GM19372 (cell line): ENCODE results near the gene ELL2.
"Not testable (repeated sequence)": the region's sequence is repeated elsewhere in the genome, so short reads cannot be mapped to it uniquely, and the experiment has no call there.

ENCODE experiments used
- ATAC-seq: cut with Tn5 transposase; IDR thresholded peaks from one replicate; pipeline ENCODE4 v1.9.1; 2021; ENCODE audit warnings: mild to moderate bottlenecking, low read depth, moderate library complexity; ENCODE audit not compliant: unreplicated experiment

The ELL2 gene

GRCh38 chr5:95935553-95936100 is 26.0 kb downstream of the ELL2 start:
- no peak for ATAC-seq

DNA sequence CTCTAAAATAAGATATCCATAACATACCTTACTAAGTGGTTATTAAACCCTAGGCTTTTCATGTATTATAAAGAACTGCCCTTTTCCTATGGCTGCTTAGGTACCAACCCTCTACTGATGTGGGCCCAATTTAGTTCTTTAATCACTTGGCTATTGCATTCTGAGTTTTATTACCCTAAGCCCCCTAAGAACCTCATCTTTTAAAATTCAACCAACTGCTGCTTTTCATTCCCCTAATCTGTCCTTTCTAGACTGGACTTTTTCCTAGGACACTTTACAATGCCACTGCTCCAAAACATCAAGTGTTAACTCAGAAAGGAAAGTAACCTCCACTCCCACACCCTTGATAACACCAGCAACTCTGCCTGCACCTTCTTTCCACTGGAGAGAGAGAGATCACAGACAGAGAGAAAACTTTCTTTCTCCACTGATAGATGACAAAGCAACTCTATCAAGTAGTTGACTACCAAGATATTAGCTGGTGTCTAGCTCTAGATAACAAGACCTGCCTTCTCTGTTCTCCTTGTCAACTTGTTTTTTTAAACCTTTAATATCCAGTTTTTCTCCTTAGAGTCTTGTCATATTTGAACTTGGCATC is 27.3 kb downstream of the ELL2 start:
- peak; percentile 47 for ATAC-seq

DNA sequence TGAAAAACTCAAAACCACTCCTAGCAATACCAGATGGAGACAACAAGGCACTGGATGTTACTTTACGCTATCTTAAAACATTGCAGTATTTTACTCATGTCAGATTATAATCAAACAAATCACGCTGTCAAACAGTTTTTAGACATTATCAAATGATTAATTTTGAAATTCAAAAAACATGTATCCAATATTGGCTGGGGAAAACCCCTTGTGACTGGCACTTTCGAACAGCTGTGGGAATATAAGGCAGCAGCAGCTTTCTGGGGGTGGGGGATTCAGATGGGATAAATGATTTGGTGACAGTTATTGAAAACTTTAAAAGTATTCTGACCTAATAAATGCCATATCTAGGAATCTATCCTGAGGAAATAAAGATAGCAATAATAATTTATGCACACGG is 28.7 kb downstream of the ELL2 start:
- no peak for ATAC-seq

DNA sequence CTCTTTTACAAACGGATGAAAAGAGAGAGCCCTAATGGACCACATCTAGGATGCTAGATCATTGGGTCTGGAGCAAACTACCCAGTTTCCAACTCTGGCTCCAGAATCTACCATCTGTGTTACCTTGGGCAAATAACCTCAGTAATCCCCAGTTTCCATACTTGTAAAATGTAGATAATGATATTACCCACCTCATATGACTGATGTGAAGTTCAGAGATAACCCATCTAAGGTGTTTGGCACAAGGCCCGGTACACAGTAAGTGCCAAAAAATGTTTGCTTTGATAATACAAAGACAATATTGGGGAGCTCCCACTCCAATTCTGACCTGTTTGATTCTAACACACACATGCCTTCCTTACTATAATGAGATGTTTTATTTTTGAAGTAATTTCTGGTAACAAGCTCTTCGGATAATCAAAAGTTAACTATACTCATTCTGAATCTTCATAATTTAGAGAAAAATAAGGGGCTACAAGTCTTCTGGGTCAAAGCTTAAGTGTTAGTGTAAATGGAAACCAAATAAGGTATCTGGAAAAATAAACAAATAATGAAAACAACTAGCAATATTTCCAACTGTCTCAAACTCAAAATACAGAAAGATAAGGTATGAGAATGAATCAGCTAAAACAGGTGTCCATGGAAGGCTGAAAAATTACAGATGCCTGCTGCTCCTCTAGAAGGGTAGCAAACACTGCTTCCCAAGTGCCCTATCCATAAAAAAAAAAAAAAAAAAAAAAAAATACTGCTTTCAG is 30.4 kb downstream of the ELL2 start:
- ATAC-seq, result no peak

GRCh38 chr5:95930141-95930930 is 31.3 kb downstream of the ELL2 start:
- no peak for ATAC-seq

DNA sequence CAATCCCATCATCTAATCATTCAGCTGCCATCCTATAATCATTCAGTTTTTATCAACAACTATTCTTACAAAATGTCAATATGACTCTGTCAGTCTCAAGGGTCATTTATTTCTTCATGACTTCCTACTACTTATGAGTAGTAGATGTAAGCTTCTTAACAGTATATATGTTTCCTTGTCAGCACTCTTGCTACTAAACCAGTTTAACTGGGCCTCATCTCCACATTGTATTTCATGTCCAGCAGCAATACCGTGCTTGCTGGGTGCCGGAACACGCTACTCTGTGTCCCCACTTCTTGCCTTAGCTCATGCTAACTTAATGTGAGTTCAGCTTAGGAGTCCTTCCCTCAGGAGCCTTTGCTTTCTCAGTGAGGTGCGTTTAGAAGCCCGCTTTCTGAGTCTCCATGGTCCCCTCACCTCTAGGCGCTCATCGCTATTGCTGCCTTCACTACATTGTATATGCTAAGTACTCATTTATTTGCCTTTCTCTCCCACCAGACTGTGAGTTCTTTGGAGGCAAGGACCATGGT is 32.9 kb downstream of the ELL2 start:
- no peak for ATAC-seq

DNA sequence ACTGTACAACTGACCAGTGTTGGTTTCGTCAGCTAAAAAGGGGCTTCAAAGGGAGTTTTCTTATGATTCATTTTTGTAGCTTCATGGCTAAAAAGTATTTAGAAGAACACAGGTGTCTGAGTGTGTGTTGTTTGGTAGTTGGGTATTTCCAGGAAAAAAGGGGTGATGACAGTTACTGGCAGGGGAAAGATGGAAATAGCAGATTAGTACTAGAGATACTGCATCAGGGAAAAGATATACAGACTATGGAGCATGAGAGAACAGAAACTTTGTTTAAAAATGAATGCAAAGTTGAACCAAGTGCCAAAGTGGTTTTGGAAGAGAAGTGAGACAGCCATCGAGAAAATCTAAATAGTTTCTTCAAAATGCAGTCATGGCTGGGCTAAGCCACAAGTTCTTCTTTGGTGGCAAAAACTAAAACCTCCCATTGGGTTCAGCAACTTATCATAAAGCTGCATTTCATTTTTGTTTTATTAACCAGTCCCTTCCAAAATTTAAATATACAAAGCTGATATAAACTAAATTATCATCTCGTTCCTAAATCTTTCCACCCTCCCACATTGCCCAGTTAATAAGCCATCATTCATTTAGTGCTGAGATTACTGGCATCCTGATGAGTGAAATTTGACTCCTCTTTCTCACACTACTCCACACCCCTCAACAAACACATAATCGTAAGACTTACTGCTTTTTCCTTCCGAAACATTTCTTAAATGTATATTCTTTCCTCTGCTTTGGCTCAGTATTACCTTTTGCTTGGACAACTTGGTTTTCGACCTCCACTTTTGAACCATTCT is 33.5 kb downstream of the ELL2 start:
- peak; percentile 40 for ATAC-seq

- not testable (repeated sequence) for ATAC-seq
Observed at GRCh38 chr5:95927300-95927699, 34.4 kb downstream of the ELL2 start.

GRCh38 chr5:95925939-95926338 is 35.7 kb downstream of the ELL2 start:
- peak; percentile 52 for ATAC-seq

GRCh38 chr5:95925378-95925744 is 36.3 kb downstream of the ELL2 start:
- no peak for ATAC-seq

- no peak for ATAC-seq
Observed at GRCh38 chr5:95924720-95925377, 36.8 kb downstream of the ELL2 start.

DNA sequence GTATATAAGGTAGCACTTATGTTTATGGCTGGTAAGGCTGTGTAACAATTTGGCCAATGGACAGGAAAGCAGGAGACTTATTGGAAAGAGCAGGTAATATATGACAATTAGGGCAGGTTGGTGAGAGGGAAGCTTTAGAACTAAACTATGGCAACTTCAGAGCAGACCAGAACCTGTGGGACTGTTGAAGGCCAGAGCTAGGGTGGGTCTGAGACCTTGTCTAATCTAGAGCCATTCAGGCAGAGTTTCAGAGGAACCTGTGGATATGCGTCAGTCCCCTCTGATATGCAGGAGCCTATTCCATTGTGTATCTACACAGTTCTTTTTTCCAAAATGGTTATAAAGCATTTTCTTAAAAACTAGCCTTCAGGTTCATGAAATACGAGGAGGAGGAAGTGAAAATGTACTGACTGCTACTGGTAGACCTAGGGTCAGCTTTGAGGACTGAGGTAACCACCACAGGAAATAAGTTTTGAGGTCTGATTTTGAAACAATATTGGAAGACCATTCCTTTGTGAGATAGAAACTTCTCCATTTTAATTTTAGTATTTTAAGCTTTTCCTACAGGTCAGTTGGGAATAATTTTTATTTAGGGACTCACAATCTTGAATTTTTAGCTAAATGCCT is 37.6 kb downstream of the ELL2 start:
- ATAC-seq, result peak; percentile 37

DNA sequence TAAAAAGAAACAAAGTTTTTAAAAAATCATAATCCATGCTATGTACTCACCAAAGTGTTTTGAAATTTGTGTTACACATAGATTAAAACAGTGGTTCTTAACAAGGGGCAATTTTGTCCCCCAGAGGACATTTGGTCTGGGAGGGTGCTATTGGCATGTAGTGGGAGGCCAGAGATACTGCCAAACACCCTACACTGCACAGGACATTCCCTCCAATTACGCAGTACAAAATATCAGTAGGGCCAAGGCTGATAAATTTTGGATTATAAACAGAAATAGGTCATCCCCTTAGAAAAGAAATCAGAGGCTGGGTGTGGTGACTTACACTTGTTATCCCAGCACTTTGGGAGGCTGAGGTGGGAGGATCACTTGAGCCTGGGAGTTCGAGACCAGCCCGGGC is 38.9 kb downstream of the ELL2 start:
- ATAC-seq, result no peak

DNA sequence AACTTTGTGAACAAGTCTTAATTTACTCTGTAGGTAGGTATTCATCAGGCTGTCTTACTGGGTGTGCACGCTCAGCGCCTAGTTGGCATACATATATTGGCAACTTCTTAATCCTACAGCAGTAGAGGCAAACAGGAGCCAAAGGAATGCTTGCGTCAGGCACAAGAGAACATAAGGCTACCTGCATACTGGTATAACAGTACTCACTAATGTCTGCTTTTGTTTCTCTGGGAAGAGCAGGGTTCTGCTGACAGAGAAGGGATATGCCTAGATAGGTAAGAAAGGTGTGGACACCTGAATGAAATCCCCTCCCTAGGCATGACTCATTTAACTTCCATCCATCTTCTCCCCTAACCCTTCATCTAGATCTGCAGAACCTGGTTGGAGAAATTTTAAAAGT is 40.1 kb downstream of the ELL2 start:
- no peak for ATAC-seq

- ATAC-seq, result no peak
Observed at GRCh38 chr5:95920822-95921221, 40.8 kb downstream of the ELL2 start.

DNA sequence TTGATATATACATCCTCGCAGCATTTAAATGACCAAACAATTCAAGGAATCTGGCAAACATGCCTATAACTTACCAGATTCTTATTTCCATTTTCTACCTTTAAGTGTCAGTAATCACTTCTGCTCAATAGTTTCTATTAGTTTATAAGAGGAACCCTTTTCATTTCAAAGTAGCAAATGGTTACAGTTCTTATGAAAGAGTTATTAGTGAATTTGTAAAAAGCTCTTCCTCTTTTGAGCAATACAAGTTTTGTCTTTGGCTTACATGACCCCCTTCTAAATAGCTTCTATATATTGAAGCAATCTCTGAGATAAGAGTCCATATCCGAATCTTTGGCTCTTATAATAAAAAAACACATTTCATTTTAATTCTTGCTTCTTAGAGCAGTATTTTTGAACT is 42.0 kb downstream of the ELL2 start:
- ATAC-seq, result no peak

DNA sequence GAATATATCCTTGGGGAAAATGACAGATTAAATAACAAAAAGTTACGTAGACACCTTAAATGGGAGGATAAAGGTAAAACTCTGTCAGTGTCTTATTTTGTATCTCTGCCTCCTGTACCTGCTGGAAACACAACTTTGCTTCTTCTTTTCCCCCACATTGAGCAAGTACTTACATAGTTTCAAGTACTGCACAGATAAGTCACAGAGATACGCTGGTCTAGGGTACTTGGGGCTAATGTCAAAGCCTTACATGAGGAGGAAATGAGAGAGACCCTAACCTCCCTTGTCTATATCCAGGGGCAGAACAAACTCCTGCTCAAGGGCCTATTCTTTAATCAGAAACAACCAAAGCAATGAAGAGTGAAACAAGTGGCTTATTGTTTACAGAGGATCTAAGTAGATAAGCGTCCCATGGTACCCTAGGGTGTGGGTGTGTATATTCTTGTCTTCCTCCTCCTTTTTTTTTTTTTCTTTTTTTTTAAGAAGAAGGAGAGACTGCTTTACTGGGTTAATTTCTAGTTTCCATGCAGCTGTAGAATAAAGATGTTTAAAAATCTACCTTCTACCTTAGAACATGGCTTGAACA is 43.1 kb downstream of the ELL2 start:
- no peak for ATAC-seq

DNA sequence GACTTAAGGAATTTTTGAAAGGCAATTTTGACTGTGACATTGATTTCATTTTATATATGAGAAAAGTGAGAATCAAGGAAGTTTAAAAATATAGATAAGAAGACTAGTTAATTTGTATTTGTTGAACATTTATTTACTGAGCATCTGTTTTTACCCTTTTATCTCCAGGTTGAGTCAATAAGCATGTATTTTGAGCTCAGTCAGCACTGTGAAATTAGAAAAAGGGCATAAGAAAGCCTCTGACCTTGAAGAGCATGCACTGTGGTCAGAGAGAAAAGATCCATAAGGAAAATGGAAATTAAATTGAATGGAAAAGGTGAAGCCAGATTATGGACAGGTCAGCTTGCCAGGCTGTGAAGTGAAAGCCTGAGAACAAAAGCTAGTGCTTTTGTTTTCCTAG is 44.4 kb downstream of the ELL2 start:
- ATAC-seq, result no peak

DNA sequence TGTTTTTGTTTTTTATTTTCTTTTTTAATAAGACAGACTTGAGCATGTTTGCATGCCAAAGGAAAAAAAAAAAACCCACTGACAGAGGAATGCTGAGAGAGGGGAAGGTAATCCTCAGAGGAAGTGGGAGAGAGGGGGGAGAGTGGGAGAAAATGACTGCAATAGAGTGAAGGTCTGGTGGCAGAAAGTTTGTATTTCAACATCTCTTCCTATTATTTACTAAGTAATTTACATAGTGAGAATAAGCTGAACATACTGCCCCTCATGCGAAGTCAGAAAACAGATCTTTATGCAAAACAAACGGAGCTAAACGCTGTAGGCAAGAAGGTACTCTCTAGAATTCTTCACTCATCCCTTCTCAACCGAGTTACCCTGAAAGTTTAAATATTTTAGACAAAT is 45.0 kb downstream of the ELL2 start:
- no peak for ATAC-seq
